GM19463 (cell line): ENCODE measurements around the gene AIFM3.
"Not testable (repeated sequence)": the region's sequence is repeated elsewhere in the genome, so short reads cannot be mapped to it uniquely, and the experiment has no call there.

Experiments used
- ATAC-seq: cut with Tn5 transposase; IDR thresholded peaks from one replicate; pipeline ENCODE4 v1.9.1; 2021; ENCODE audit warnings: mild to moderate bottlenecking, moderate library complexity; ENCODE audit not compliant: unreplicated experiment

AIFM3 gene, protein sequence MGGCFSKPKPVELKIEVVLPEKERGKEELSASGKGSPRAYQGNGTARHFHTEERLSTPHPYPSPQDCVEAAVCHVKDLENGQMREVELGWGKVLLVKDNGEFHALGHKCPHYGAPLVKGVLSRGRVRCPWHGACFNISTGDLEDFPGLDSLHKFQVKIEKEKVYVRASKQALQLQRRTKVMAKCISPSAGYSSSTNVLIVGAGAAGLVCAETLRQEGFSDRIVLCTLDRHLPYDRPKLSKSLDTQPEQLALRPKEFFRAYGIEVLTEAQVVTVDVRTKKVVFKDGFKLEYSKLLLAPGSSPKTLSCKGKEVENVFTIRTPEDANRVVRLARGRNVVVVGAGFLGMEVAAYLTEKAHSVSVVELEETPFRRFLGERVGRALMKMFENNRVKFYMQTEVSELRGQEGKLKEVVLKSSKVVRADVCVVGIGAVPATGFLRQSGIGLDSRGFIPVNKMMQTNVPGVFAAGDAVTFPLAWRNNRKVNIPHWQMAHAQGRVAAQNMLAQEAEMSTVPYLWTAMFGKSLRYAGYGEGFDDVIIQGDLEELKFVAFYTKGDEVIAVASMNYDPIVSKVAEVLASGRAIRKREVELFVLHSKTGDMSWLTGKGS

DNA sequence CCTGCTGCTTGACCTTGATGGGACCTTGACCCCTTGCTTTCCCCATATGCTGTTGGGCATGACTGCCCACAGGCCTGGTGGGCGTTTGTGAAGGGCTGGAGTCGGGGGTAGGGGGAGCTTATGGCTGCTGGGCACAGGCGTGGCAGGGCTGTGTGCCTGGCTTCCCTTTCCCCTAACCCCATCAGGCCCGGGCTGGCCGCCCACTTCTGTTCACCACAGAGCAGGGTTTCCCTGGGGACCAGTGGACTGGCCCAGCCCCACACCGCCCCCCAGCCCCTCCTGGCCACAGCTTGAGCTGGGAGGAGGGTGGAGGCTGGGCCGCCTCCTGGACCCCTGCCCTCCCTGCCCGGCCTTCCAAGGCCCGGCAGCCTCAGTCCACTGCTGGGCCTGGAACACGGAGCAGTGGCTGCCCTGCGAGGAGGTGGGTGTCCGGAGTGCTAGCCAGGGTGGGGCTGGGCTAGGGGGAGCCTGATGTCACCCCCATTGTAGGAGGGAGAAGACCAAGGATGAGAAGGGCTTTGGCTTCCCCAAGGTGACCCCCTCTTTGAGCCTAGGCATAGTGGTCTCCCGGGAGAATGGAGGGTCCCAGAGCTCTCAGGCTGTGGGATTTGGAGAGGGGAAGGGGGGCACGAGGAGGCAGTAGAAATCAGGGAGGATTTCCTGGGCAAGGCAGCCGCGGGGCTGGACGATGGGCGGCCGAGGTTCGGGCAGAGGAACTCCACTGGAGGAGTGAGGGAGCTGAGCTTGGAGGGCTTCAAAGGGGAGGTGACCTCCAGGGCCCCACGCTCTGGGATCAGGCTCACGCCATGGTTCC lies at the start of gene AIFM3:
Gene AIFM3 (plus strand): TSS at position 373 of the 814 bp plus-strand sequence. CDS start 690 bp downstream, outside the sequence.
- no peak for ATAC-seq

DNA sequence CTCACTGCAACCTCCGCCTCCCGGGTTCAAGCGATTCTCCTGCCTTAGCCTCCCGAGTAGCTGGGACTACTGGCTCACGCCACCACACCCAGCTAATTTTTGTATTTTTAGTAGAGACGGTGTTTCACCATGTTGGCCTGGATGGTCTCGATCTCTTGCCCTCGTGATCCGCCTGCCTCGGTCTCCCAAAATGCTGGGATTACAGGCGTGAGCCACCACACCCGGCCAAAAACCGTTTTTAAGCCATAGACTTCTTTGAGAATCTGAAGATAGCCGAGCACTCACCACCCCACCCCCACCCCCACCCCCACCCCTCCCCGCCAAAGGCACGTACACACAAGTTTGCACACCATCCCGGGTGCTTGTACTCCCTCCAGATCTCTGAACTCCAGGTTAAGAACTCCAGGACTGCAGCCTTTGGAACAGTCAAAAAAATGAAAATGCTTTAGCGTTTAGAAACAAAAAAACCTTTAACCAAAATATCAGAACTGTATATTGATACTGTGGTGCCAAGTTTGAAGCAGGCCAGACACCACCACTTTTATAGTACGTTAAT lies 48.3 kb upstream of the AIFM3 start:
- no peak for ATAC-seq

DNA sequence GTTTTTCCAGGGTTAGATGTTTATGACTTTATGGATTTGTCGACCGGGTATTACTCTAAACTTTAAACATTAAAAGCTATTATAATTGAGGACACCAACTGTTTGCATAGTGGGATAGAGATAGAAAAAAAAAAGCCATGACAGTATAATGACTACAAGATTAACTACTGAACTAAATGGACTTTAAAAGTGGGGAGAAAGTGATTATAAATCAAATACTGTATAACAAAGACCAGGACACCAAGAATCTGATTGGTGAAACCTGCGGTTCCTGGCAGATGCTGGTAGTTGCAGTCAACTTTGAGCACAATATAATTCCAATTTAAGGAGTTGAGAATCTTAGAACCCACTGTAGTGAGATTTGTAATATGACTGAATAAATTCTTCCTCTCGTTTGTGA lies 47.3 kb upstream of the AIFM3 start:
- ATAC-seq = no peak

DNA sequence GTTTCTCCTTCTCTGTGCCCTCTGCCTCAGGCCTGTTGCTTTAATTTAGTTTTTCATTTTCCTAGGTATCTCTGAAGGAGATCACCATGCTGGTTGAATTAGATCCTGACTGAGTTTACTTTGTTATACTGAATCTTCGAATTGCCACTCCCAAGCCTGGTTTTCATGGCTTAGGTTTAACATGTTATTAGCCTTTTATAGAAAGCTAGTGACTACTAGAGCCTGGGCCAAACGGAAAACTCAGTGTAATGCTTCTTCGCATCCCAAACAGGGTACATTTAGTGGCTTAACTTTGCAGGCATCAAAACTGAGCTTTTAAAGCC lies 46.2 kb upstream of the AIFM3 start:
- no peak for ATAC-seq

DNA sequence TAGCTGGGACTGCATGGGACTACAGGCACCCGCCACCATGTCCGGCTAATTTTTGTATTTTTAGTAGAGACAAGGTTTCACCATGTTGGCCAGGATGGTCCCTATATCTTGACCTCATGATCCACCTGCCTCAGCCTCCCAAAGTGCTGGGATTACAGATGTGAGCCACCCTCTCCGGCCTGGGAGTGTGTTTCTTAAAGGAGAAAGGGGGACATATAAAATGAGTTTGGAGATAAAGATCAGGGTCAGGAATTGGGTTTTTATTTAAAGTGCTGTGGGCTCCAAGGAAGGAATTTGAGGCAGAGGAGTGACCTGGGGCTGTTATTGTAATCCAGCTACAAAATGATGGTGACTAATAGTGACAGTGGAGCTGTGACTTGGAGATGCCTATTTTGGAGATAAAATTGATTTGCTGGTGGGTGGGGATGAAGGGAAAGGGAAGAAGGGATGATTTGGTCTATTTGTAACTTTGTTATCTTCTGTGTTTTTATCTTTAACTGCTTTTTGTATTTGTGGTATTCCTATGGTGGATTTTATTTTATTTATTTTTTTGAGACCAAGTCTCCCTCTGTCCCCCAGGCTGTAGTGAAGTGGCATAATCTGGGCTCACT lies 44.8 kb upstream of the AIFM3 start:
- no peak for ATAC-seq

DNA sequence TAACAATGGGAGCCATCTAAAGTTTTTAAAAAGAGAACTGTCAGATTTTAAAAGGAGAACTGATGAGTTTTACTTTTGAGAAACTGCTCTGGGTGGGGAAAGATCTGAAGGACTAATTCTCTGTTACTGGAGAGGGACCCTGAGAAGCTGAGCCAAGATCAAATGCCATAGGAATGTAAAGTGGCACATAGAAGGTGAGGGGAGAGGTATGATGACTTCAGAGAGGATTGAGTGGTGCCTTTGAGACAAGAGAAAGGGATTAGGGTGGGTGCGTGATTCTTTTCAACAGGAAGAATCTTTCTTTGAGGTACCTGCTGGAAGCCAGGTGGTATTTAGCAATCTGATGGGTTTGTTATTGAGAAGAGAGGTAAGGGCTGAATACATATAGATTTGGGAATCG lies 40.8 kb upstream of the AIFM3 start:
- ATAC-seq = no peak

DNA sequence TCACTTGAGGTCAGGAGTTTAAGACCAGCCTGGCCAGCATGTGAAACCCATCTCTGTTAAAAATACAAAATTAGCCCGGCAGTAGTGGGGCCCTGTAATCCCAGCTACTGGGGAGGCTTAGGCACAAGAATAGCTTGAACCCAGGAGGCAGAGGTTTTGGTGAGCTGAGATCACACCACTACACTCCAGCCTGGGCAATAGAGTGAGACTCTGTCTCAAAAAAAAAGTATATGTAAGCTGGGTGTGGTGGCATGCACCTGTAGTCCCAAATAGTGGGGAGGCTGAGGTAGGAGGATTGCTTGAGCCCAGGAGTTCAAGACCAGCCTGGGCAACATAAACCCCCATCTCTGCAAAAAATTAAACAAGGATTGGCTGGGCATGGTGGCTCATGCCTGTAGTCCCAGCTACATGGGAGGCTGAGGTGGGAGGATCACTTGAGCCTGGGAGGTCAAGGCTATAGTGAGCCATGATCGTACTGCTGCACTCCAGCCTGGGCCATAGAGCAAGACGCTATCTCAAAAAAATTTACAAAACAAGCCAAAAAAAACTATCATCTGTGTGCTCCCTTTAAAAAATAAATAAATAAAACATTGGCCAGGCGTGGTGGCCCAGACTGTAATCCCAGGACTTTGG lies 39.0 kb upstream of the AIFM3 start:
- ATAC-seq = no peak

DNA sequence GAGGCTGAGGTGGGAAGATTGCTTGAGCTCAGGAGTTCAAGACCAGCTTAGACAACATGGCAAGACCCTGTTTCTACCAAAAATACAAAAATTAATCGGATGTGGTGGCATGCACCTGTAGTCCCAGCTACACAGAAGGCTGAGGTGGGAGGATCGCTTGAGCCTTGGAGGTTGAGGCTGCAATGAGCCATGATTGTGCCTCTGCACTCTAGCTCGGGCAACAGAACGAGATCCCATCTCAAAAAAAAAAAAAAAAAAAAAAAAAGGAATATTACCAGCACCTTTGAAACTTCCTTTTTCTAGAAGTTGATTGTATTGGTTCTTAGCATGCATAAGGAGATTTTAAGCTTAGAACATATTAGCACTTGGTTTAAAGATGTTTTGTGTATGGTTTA lies 38.5 kb upstream of the AIFM3 start:
- ATAC-seq = no peak

DNA sequence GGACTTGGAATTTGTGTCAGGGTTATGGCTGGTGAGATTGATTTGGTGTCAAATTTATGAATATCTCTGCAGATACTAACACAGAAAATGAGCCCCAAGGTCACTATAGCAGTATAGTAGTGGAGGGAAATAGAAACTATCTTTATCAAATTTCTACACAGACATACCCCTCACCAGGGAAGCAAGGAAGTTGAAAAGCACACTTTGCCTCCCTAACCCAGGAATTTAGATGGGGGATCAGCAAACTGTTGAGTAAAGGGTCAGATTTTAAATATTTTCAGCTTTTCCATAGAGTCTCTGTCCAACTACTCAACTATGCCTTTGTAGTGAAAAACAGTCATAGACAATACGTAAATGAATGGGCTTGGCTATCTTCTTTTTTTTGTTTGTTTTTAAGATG lies 37.1 kb upstream of the AIFM3 start:
- no peak for ATAC-seq

DNA sequence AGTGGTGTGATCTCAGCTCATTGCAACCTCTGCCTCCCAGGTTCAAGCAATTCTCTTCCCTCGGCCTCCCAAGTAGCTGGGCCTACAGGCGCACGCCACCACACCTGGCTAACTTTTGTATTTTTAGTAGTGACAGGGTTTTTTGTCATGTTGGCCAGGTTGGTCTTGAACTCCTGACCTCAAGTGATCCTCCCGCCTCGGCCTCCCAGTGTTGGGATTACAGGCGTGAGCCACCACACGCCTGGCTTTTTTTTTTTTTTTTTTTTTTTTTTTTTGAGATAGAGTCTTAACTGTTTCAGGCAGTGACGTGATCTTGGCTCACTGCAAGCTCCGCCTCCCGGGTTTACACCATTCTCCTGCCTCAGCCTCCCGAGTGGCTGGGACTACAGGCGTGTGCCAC lies 36.6 kb upstream of the AIFM3 start:
- ATAC-seq = not testable (repeated sequence)

DNA sequence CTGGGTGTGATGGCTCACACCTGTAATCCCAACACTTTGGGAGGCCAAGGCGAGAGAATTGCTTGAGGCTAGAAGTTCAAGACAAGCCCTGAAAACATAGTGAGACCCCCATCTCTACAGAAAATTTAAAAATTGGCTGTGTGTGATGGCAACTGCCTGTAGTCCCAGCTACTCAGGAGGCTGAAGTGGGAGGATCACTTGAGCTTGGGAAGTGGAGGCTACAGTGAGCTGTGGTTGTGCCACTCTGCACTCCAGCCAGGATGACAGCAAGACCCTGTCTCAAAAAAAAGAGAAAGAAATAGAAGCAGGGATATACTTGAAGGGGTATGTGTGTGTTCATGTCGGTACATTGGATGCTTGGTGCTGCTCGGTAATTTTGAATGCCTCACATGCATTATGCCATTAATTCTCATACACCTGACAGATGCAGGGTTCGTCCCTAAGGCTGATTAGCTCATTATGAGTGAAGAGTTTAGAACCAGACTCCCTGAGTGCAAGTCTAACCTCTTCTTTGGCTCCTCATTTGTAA lies 35.9 kb upstream of the AIFM3 start:
- ATAC-seq = no peak

DNA sequence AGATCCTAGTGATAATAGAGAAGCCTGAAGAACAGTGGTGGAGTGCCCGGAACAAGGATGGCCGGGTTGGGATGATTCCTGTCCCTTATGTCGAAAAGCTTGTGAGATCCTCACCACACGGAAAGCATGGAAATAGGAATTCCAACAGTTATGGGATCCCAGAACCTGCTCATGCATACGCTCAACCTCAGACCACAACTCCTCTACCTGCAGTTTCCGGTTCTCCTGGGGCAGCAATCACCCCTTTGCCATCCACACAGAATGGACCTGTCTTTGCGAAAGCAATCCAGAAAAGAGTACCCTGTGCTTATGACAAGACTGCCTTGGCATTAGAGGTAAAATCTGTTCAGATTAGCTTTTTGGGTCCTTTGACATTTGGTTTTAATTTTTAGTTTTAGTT lies 33.1 kb upstream of the AIFM3 start:
- no peak for ATAC-seq

DNA sequence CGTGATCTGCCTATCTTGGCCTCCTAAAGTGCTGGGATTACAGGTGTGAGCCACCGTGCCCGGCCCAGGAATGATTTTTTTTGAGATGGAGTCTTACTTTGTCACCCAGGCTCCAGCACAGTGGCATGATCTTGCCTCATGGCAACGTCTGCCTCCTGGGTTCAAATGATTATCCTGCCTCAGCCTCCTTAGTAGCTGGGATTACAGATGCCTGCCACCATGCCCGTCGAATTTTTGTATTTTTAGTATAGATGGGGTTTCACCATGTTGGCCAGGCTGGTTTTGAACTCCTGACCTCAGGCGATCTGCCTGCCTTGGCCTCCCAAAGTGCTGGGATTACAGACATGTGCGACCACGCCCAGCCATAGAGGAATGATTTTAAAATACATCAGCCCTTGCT lies 32.0 kb upstream of the AIFM3 start:
- not testable (repeated sequence) for ATAC-seq

DNA sequence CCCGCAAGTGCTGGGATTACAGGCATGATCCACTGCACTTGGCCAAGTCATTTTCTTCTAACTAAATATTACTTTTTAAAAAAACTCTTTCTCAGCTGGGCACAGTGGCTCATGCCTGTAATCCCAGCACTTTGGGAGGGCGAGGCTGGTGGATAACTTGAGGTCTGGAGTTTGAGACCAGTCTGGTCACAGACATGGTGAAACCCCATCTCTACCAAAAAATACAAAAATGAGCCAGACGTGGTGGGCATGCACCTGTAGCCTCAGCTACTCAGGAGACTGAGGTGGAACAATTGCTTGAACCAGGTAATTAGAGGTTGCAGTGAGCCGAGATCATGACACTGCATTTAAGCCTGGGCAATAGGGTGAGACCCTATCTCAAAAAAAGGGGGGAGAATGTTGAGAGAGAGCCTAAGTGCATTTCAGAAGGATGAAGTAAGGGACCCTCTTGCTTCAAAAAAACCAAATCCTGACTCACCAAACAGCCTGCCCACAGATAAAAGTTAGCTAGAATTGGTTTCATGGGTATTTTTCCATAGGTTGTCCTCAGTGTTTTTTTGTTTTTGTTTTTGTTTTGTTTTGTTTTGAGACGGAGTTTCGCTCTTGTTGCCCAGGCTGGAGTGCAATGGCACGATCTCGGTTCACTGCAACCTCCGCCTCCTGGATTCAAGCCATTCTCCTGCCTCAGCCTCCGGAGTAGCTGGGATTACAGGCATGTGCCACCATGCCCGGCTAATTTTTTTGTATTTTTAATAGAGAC lies 31.1 kb upstream of the AIFM3 start:
- not testable (repeated sequence) for ATAC-seq

DNA sequence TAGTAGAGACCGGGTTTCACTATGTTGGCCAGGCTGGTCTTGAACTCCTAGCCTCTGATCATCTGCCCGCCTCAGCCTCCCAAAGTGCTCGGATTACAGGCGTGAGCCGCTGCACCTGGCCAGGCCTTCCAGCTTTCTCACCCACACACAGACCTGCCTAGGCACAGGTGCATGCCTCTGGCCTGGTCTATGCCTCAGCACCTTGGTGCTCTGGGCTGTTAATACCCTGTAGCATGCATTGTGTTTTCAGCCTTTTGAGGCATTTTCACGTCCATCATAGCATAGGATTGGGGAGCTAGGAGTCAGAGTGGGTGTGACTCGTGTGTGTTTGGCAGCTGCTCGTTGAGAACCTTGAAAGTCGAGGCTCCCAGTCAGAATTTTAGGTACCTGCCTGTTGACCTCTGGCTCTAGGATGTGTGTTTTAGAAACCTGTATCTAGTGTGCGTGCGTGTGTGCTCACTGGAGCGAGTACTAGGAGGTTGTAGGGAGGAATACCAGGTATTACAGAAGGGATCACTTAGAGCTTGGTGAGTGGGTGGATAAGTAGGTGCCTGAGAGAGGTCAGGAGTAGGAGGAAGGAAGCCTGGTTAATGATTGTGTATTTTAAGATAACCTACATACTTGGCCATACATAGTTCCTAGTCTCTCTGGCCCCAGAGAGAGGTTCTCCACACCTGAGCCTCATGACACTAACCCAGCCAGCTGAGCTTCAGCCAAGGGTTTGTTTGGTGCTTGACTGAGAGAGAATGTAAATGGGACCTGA lies 29.8 kb upstream of the AIFM3 start:
- no peak for ATAC-seq

DNA sequence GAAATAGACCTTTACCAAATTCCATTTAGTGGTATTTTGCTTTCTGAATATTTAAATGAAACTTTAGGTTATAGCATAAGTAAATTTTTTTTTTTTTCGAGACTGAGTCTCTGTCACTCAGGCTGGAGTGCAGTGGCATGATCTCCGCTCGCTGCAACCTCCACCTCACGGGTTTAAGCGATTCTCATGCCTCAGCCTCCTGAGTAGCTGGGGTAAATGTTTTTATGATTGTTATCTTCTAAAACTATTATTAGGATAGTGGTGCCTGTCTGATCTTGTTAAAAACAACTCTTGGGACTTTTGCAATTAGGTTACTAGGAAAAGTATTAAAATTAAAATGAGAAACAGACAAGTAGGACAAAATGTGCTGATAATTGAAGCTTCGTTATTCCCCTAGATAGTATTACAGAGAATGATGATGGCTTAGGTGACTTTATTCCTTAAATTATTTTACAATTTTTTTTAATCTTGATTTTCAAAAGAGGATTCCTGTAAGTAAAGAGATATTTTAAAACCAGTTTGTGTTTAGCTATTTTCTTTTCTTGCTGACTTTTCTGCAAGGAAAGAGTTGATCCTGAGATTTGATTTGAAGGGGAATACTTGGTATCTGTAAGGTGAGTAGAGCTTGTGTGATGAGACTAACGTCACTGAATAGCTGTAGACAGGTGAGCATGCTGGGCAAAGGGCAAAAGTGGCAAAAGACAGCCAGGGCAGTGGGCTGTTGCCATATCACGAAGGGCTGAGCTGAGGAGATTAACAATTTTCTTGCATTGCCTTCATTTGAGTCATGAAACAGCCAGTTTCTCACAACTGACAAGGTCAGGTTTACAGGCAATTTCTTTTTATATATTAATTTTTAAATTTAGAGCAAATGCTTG lies 29.0 kb upstream of the AIFM3 start:
- ATAC-seq = no peak

DNA sequence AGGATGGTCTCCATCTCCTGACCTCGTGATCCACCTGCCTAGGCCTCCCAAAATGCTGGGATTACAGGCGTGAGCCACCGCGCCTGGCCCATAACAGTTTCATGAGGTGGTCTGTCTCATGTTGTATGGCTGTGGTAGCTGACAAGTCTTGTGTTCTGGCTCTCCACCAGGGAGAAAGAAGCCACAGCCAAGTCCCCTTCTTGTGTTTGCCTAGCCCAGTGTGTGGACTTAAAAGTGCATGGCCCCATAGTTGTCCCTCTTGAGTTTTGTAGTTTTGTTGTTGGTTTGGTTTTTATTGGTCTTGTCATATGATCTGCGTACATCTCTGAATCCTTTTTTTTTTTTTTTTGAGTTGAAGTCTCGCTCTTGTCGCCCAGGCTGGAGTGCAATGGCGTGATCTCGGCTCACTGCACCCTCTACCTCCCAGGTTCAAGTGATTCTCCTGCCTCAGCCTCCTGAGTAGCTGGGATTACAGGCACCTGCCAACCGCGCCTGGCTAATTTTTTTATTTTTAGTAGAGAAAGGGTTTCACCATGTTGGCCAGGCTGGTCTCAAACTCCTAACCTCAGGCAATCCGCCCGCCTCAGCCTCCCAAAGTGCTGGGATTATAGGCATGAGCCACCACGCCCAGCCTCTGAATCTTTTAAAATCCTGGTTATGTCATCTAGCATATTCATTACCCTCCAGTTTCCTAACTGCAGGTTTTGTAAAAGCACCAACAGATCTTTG lies 27.4 kb upstream of the AIFM3 start:
- not testable (repeated sequence) for ATAC-seq
